GM21723 (cell line): Measurements from ENCODE around the gene CACNG1.

Experiments used
- ATAC-seq: cut with Tn5 transposase; IDR thresholded peaks from one replicate; pipeline ENCODE4 v1.9.1; 2021; ENCODE audit warnings: mild to moderate bottlenecking, moderate library complexity; ENCODE audit not compliant: unreplicated experiment

Gene CACNG1

DNA sequence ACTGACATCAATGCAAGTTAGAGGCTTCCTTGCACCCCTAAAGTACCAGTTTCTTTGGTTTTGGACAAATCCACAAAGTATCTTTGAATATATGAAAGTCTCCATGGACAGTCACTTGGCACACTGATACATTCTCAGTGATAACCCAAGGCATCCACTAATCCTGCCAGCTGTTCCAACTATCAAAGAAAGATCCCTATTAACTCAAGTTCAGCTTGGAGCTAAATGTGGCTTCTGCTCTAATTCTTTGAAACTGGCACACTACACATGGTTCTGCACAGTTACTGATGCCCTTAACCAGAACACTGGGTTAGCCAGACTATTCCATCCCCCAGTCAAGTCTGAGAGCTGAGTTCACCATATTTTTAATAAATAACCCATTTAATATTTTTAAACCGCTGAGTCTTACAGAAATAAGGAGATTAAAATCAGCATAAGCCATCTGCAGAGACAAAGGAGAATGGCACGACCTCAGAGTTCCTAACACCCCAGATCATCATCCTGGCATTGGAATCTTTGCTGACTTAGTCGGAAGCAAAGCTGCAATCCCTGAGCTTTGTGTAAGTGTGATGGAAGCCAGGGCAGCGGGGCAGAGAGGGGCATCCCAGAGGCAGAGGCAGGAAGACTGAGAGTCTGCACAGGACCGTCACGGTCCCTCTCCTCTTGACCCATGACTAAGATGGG, 6.3 kb downstream of the CACNG1 start:
- ATAC-seq = no peak

GRCh38 chr17:67051155-67051538, 6.8 kb downstream of the CACNG1 start:
- ATAC-seq = no peak

GRCh38 chr17:67051837-67052236, 7.5 kb downstream of the CACNG1 start:
- ATAC-seq = no peak

DNA sequence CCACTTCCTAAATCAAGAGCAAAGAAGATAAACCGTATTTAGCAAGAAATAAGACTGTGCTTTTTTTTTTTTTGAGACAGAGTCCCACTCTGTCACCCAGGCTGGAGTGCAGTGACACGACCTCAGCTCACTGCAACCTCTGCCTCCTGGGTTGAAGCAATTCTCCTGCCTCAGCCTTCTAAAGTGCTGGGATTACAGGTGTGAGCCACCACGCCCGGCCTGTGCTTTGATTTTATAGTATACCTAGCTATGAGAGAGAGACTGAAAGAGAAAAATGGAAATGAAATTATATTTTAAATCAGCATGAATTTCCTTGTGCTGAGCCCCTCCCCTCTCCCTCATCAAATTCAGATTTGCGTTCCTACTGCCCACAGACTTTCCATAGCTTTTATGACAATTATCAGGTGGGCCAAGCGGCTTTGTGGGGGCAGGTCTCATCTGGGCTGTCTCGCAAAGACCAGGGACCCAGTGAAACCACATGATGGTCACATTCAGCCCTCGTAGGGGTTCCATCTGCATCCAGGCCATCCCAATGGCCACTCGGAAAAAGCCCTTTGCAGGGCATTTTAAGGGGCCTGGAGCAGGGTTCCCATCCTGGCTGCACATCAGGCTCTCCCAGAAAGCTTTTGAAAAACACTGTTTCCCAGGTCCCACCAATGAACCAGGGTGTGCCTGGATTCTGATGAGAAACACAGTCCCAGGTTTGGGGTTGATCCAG, 8.5 kb downstream of the CACNG1 start:
- ATAC-seq = no peak

GRCh38 chr17:67053438-67054000, 9.2 kb downstream of the CACNG1 start:
- ATAC-seq = no peak

DNA sequence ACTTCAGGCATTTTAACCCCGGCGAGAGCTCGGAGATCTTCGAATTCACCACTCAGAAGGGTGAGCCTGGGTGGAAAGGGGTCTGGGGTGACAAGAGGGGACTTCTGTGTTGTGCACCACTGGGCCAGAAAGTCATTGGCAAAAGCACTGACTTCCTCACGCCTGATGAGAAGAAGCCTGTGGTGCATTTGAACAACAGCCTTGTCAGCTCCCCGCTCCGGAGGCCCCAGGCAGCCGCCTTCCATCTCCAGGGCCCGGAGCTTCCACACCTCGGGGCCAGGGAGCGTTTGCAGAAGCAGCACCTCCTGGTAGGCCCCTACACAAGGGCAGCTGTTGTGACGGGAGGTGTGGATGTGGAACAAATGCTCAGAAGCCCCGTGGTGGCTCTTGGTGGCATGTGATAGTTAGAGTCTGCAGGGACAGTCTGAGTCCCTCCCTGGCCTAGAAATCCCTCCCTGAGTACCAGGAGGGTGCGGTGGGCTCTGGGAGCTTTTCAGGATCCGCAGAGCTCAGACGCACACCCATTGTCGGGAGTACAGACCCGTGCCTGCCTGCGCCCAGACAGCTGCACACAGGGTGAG, 9.7 kb downstream of the CACNG1 start:
- no peak for ATAC-seq

DNA sequence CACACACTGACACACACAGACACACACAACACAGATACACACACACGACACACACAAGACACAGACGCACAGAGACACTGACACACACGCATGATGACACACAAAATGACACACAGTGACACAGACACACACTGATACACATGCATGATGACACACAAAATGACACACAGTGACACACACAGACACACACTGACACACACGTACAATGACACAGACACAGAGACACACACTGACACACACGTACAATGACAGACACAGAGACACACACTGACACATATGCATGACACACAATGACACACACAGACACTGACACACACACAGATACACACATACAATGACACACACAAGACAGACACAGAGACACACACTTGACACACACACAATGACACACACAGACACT, 10.3 kb downstream of the CACNG1 start:
- no peak for ATAC-seq

DNA sequence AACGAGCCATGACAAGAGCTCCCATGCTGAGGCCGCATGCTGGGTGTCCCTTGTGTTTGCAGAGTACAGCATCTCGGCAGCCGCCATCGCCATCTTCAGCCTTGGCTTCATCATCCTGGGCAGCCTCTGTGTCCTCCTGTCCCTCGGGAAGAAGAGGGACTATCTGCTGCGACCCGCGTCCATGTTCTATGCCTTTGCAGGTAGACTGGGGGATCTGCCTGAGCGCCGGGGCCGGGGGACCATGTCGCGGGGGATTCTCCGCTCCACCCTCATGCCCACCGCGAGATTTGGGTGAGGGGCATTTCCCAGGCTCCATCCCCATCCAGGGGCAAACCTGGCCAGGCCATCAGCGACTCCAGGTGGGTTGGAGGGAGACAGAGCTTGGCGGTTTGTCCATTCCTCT, 10.7 kb downstream of the CACNG1 start:
- no peak for ATAC-seq

DNA sequence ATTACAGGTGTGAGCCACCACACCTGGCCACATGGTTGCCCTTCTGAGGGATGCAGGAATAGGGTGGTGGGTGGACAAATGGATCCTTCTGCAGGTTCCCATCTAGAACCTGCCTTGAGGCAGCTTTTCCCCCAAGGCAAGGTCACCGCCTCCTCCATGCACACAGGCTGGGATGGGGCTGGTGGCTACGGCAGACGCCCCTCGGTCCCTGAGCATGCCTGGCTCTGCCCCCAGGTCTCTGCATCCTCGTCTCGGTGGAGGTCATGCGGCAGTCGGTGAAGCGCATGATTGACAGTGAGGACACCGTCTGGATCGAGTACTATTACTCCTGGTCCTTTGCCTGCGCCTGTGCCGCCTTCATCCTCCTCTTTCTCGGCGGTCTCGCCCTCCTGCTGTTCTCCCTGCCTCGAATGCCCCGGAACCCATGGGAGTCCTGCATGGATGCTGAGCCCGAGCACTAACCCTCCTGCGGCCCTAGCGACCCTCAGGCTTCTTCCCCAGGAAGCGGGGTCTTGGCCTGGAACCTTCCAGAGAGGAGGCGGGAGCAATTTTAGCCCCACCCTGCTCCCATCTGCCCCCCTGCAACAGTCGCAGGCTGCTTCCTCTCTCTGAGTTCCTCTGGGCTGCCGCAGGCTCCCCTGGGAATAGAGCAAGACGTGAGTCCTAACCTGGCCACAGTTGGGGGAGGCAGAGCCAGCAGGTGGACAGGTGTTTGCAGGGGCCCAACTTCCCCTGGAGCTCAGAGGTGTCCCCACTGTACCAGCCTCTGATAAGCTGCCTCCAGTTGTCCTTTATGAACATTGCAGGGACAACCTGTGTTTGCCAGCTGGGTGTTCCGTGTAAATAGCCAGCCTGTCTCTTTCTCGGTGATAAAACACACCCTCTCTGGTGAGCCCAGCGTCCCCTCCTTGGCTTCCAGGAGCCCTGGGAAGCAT, 11.7 kb downstream of the CACNG1 start:
- no peak for ATAC-seq

DNA sequence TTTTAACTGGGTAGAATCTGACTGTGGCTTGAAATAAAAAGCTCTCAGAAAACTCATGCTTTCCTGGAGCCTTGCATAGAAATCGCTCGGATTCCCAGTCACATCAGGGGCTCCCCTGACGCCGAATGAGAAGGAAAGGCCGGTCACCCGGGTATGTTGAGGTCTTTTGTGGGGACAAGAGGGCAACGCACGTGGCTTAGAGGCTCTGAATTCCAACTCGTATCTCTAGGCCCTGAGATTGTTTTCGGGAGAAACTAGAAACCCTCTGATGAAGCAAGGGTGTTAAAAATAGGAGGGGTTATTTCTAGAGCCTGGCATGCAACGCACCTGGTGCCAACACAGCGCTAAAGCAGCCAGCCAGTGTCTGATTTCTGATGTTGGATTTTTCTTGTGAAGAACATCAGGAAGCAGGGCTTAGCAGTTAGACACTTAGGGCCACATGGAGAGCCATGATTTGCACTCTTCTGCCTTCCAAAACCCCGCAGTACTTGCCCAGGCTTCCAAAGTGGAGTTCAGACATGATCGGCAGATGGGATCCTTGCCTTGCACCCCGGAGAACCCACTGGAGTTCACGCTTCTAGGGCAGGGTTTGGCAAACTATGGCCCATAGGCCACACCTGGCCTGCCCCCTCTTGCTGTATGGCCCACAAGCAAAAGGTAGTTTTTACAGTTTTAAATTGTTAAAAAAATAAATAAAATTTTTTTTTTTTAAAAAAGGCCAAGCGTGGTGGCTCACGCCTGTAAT, 12.6 kb downstream of the CACNG1 start:
- ATAC-seq = no peak

DNA sequence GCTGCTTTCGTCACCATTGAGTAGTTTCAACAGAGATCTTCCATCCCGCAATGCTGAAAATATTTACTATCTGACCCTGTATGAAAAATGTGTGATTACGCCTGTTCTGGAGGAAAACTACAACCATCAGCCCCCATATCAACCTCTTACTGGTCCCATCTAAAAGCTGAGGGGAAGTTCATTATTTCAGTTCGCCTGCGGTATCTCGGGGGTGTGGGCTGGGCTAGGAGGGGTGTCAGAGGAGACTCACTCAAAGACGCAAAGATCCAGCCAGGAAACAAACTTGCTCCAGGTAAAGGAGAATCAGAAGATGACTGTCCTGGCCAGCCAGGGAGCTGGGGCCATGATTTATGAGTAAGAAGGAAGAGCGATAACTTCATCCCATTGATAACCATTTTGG, 13.7 kb downstream of the CACNG1 start:
- ATAC-seq = no peak

DNA sequence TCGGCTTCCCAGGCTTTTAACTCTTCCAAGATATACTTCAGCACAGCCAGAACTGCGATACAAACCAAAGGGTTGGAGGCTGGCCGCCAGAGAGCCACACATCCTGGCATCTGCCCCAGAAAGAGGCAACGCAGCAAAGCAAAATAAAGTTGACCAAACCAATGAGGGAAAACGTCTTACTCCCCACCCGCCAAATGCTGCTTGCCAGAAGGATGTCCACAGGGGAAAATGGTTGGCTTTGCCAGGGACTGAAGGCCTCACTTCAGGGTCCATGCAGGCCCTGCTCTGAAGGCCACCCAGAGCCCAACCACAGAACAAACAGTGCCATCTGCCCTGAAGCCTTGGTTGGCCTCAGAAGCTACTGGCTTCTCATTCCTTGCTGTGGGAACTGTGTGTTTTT, 15.0 kb downstream of the CACNG1 start:
- no peak for ATAC-seq

DNA sequence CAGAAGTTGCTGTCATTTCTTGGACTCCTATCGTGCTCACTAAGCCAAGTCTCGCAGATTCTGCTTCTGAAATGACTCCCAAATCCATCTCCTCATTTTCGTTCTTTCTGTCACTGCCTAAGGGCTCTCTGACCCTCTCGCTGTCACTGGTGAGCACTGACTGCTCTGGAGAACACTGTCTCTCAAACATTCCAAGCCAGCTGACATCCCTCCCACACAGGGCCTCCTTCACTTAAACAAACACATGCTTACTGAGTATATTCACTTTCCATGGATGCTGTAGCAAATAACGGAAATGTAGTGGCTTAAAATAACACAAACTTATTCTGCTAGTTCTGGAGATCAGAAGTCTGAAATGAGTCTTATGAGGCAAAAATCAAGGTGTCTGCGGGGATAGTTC, 18.8 kb downstream of the CACNG1 start:
- no peak for ATAC-seq

GRCh38 chr17:67066717-67067116, 22.4 kb downstream of the CACNG1 start:
- ATAC-seq = no peak

DNA sequence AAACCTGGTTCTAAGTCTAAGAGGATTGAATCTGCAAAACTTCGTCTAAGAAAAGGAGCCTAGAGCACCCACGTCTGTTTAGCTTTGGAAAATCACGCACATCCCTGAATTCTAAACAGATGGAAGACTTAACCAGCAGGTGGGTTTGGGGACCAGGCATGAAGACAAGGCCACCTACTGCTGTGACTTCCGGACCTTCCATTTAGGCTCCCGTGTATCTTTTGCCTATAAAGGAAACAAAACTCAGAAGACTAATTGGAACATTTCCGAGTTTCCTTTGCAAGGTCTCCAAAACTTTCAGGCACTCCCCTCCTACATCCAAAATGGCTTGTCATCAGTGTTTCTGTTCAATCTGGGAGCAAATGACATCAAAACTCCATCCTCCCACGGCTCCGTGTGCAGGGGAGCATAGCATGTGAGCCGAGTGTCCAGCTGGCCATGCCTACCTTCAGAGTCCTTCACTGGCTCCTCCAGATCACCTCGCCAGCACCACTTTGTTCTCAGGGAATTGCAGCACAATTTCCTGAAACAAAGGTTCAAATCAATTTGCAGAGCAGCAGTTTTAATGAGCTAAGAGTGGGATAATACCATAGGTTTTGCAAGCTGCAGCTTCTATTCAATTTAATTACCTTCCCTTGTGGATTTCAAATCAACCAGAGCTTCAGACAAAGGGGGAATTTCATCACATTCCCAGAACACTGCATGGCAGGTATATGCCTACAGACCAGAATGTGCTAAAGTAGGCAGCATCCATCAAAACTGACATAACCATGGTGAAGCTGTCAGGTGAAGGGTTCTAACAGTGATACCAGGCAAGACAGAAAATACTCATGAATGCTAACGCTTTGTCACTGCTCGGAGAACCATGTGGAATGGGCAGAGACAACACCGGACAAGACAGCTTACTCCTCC, 23.5 kb downstream of the CACNG1 start:
- no peak for ATAC-seq

DNA sequence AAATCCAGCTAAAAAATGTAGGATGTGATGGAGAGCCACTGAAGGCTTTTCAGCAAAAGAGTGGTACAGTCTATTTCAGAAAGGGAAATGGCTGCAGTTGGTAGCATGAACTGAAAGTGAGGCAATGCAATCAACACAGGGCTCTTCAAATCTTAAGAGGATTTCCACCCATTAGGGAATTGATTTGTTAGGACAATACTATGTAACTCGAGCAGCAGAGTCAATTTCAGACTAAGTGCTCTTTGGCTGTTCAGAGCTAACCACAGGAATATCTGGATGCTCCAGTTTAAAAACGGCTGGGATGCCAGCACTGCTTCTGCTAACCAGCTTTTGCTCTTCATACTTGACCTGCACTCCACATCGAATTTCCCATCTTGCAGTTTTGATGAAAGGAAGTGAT, 24.6 kb downstream of the CACNG1 start:
- no peak for ATAC-seq

GRCh38 chr17:67069603-67070136, 25.3 kb downstream of the CACNG1 start:
- no peak for ATAC-seq

DNA sequence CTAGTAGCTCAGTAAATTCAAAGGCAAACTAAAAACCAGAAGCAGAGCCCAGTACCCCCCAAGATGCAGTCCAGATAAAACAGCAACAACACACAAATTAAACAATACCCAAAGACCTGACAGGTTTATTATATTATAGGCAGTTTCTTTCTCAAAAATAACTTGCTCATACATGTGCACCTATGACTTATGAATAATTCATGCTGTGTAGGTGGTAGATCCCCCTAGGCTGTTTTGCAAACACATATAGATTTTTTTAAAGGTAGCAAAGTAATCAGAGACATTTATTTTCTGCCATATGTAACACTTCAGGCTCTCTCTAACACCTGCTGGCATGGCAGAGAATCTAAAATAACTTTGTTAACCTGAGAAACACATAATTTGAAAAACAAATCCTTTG, 27.2 kb downstream of the CACNG1 start:
- no peak for ATAC-seq

DNA sequence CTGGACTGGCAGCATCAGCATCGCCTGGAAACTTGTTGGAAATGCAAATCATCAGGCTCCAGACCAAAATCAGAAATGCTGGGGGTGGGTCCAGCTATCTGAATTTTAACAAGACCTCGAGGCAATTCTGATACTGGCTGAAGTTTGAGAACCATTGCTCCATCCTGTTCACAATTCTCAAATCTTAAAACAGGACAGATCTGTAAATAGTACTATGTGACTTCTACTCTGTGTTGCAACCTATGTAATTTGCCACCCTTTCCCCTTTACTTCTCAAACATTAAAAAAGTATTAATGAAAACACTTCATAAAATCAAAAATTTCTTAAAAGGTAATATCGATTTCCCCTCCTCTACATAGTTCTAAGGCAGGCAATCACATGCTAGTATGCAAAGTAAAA, 28.5 kb downstream of the CACNG1 start:
- no peak for ATAC-seq
